GM23338 (cell line): ENCODE data around the gene CUX1. TPM values are rescaled to one million over a fixed set of nuclear protein-coding genes. Genes with fewer than 3 reads are reported as not detected.

Experiments
- ATAC-seq: fragments of 200-7000 bp; cut with Tn5 transposase; 3 replicates; pipeline ENCODE4 v1.9.1; 2020
- DNase-seq: peaks from one replicate; pipeline ENCODE4 v3.0.0-alpha.2; 2015; ENCODE audit warnings: low spot score
- H2AFZ ChIP-seq: fragments of 200-600 bp; sonication (generic); 2 replicates; pipeline ENCODE4 v1.8.0; 2016; ENCODE audit warnings: antibody characterized with exemption, mild to moderate bottlenecking, moderate library complexity
- H3F3A ChIP-seq: fragments of 200-600 bp; sonication (generic); replicated peaks from 2 replicates; pipeline ENCODE4 v1.8.0; 2017; ENCODE audit warnings: antibody characterized with exemption, mixed run types, low read depth
- H3K27ac ChIP-seq: fragments of 200-600 bp; sonication (generic); 2 replicates; pipeline ENCODE4 v1.6.1; 2016; ENCODE audit warnings: low read depth
- H3K27me3 ChIP-seq: fragments of 200-600 bp; sonication (generic); 2 replicates; pipeline ENCODE4 v1.8.0; 2016; ENCODE audit warnings: mild to moderate bottlenecking, mixed run types, moderate library complexity; ENCODE audit not compliant: insufficient read depth
- H3K36me3 ChIP-seq: fragments of 200-600 bp; sonication (generic); 2 replicates; pipeline ENCODE4 v1.8.0; 2016; ENCODE audit warnings: mild to moderate bottlenecking; ENCODE audit not compliant: insufficient read depth
- H3K4me1 ChIP-seq: fragments of 200-600 bp; sonication (generic); 2 replicates; pipeline ENCODE4 v1.8.0; 2016; ENCODE audit warnings: mild to moderate bottlenecking, moderate library complexity; ENCODE audit not compliant: insufficient read depth
- H3K4me2 ChIP-seq: fragments of 200-600 bp; sonication (generic); 2 replicates; pipeline ENCODE4 v1.7.1; 2017; ENCODE audit warnings: mixed run types
- H3K4me3 ChIP-seq: fragments of 200-600 bp; sonication (generic); 2 replicates; pipeline ENCODE4 v1.6.1; 2016; ENCODE audit warnings: mixed run types
- H3K79me2 ChIP-seq: fragments of 200-600 bp; sonication (generic); replicated peaks from 2 replicates; pipeline ENCODE4 v1.8.0; 2017; ENCODE audit warnings: mild to moderate bottlenecking; ENCODE audit not compliant: insufficient read depth
- H3K9me2 ChIP-seq: fragments of 200-600 bp; sonication (generic); 2 replicates; pipeline ENCODE4 v1.8.0; 2017; ENCODE audit not compliant: insufficient read depth
- H4K20me1 ChIP-seq: fragments of 200-600 bp; sonication (generic); replicated peaks from 2 replicates; pipeline ENCODE4 v1.8.0; 2017; ENCODE audit warnings: mild to moderate bottlenecking; ENCODE audit not compliant: insufficient read depth
- H3K27ac Mint-ChIP-seq: 2 replicates; pipeline ENCODE4 v1.8.0; 2020; ENCODE audit warnings: inconsistent platforms, mild to moderate bottlenecking, moderate library complexity, mixed read lengths
- H3K27me3 Mint-ChIP-seq: 3 replicates; pipeline ENCODE4 v1.8.0; 2022; ENCODE audit warnings: low read depth, mild to moderate bottlenecking, moderate library complexity, mixed read lengths, inconsistent platforms; ENCODE audit not compliant: insufficient read depth, poor library complexity
- H3K36me3 Mint-ChIP-seq: 3 replicates; pipeline ENCODE4 v1.8.0; 2021; ENCODE audit warnings: low read depth, mild to moderate bottlenecking, inconsistent platforms, moderate library complexity, mixed read lengths
- H3K4me1 Mint-ChIP-seq: 3 replicates; pipeline ENCODE4 v1.8.0; 2020; ENCODE audit warnings: mild to moderate bottlenecking, inconsistent platforms, mixed read lengths
- H3K4me3 Mint-ChIP-seq: 3 replicates; pipeline ENCODE4 v1.8.0; 2021; ENCODE audit warnings: moderate library complexity, mild to moderate bottlenecking, inconsistent platforms, mixed read lengths
- H3K9me3 Mint-ChIP-seq: 3 replicates; pipeline ENCODE4 v1.8.0; 2020; ENCODE audit warnings: moderate library complexity, mild to moderate bottlenecking, inconsistent platforms, mixed read lengths
- CTCF ChIP-seq, 2 experiments: fragments of 200-600 bp in 1 of 2; sonication (generic) in 1 of 2; conservative IDR thresholded peaks; 2 replicates each; pipeline versions ENCODE4 v1.5.1 to v1.6.1; 2016 to 2017; ENCODE audit warnings: antibody characterized with exemption in 2 of 2, low read depth in 2 of 2, mild to moderate bottlenecking in 2 of 2, moderate library complexity in 1 of 2
- ETS1 ChIP-seq: IDR thresholded peaks from 2 replicates; pipeline ENCODE4 v1.6.1; 2016; ENCODE audit warnings: antibody characterized with exemption
- EZH2 ChIP-seq: fragments of 200-600 bp; sonication (generic); IDR thresholded peaks from one replicate; pipeline ENCODE4 v1.8.0; 2017; ENCODE audit warnings: antibody characterized with exemption, mild to moderate bottlenecking, low read depth; ENCODE audit not compliant: unreplicated experiment
- JUNB ChIP-seq: IDR thresholded peaks from one replicate; pipeline ENCODE4 v1.6.1; 2016; ENCODE audit warnings: antibody characterized with exemption; ENCODE audit not compliant: unreplicated experiment
- NANOG ChIP-seq: IDR thresholded peaks from 2 replicates; pipeline ENCODE4 v1.6.1; 2016; ENCODE audit warnings: antibody characterized with exemption, borderline replicate concordance
- REST ChIP-seq: IDR thresholded peaks from one replicate; pipeline ENCODE4 v1.6.1; 2018; ENCODE audit warnings: antibody characterized with exemption; ENCODE audit not compliant: unreplicated experiment
- STAT1 ChIP-seq: IDR thresholded peaks from one replicate; pipeline ENCODE4 v1.6.1; 2016; ENCODE audit warnings: antibody characterized with exemption; ENCODE audit not compliant: unreplicated experiment
- ZNF114 ChIP-seq: fragments of 250-450 bp; sonication (Bioruptor Pico); IDR thresholded peaks from 2 replicates; pipeline ENCODE4 v1.5.0; 2020; ENCODE audit warnings: mild to moderate bottlenecking, moderate library complexity
- ZNF331 ChIP-seq: fragments of 250-450 bp; sonication (Bioruptor Pico); IDR thresholded peaks from 2 replicates; pipeline ENCODE4 v1.5.0; 2020; ENCODE audit warnings: low read depth, mild to moderate bottlenecking, moderate library complexity
- polyA plus RNA-seq: library from polyadenylated mRNA; unstranded; fragments of >200 nt; fragmentation: Nextera tagmentation; extraction: Ambion mirVana; gene quantifications from 2 replicates; pipeline ENCODE4 v1.2.1, GENCODE V29; 2016
- total RNA-seq: library from RNA; depleted of rRNA; stranded (reverse); fragments of >200 nt; shearing (Covaris generic); gene quantifications from 2 replicates; pipeline ENCODE4 v1.2.3, GENCODE V29; 2014

CUX1 gene
- total and polyA plus RNA-seq, 2 experiments from 2014 or later, result 49.9 to 64.0 TPM

GRCh38 chr7:101845974-101846373, 28.5 kb downstream of the CUX1 start (continued):
- TF ChIP-seq CTCF (conservative IDR thresholded peaks at IDR 0.05; ENCODE audit: low read depth in 2 of 2) (no peak), REST (no peak), STAT1 (no peak), JUNB (no peak)

- DNase-seq (no peak), ATAC-seq (no peak)
- no peak for TF ChIP-seq NANOG
- TF ChIP-seq ETS1, result no peak
- no peak for TF ChIP-seq REST
- no peak for TF ChIP-seq ZNF114
- TF ChIP-seq JUNB, result no peak
- no peak for TF ChIP-seq CTCF (conservative IDR thresholded peaks at IDR 0.05; ENCODE audit: low read depth in 2 of 2)
- no peak for TF ChIP-seq EZH2
- no peak for TF ChIP-seq ZNF331 (CRISPR knock-in tag)
- no peak for TF ChIP-seq STAT1
- Histone ChIP-seq H3K79me2 (peaks cover 98% of the 10 kb centered on the region), H3K27ac (no peak overlapping the region), H3K4me2 (no peak overlapping the region), H3K4me3 (no peak overlapping the region), H2AFZ (no peak overlapping the region), H3K9me2 (no peaks in the 10 kb centered on the region), H3K36me3 (no peaks in the 10 kb centered on the region), H3K4me1 (peaks cover 23% of the 10 kb centered on the region), H3K27me3 (no peaks in the 10 kb centered on the region), H4K20me1 (peaks cover 50% of the 10 kb centered on the region), H3F3A (no peaks in the 10 kb centered on the region)
- H3K36me3 Mint-ChIP-seq, result peaks cover 34% of the 10 kb centered on the region
- peaks cover 11% of the 10 kb centered on the region for H3K27me3 Mint-ChIP-seq
- H3K4me3 Mint-ChIP-seq, result no peak overlapping the region
- H3K9me3 Mint-ChIP-seq, result peaks cover 31% of the 10 kb centered on the region
- H3K4me1 Mint-ChIP-seq, result peaks cover 26% of the 10 kb centered on the region
- no peak overlapping the region for H3K27ac Mint-ChIP-seq
These were observed 29.5 kb downstream of the CUX1 start for GRCh38 chr7:101846800-101847538.
